HEK293T (cell line): ENCODE data around the gene OPRL1.

Experiments used
- ARNT ChIP-seq: fragments of 450-650 bp; IDR thresholded peaks from 2 replicates; pipeline ENCODE4 v1.6.1; 2017; ENCODE audit warnings: mild to moderate bottlenecking
- BHLHE40 ChIP-seq: fragments of 450-650 bp; IDR thresholded peaks from 2 replicates; pipeline ENCODE4 v1.6.1; 2016; ENCODE audit warnings: mild to moderate bottlenecking, moderate library complexity, borderline replicate concordance
- CTBP1 ChIP-seq: fragments of 450-650 bp; IDR thresholded peaks from 2 replicates; pipeline ENCODE4 v1.6.1; 2016; ENCODE audit warnings: borderline replicate concordance
- FOXA1 ChIP-seq: fragments of 450-650 bp; IDR thresholded peaks from 2 replicates; pipeline ENCODE4 v1.6.1; 2016; ENCODE audit warnings: mild to moderate bottlenecking
- FOXK2 ChIP-seq: fragments of 450-650 bp; IDR thresholded peaks from 2 replicates; pipeline ENCODE4 v1.6.1; 2016; ENCODE audit warnings: mild to moderate bottlenecking
- FOXM1 ChIP-seq: fragments of 450-650 bp; IDR thresholded peaks from 2 replicates; pipeline ENCODE4 v1.6.1; 2017; ENCODE audit warnings: mild to moderate bottlenecking, borderline replicate concordance
- NFRKB ChIP-seq: fragments of 450-650 bp; IDR thresholded peaks from 2 replicates; pipeline ENCODE4 v1.6.1; 2016; ENCODE audit warnings: mild to moderate bottlenecking, moderate library complexity
- SP1 ChIP-seq: fragments of 450-650 bp; IDR thresholded peaks from 2 replicates; pipeline ENCODE4 v1.6.1; 2017
- TARDBP ChIP-seq: fragments of 450-650 bp; IDR thresholded peaks from 2 replicates; pipeline ENCODE4 v1.6.1; 2016
- ZNF384 ChIP-seq: fragments of 450-650 bp; IDR thresholded peaks from 2 replicates; pipeline ENCODE4 v1.6.1; 2016
- TF ChIP-seq, protein P1 (sequence below): fragments of 450-650 bp; IDR thresholded peaks from 2 replicates; pipeline ENCODE4 v1.6.1; 2016

GRCh38 chr20:64113444-64113775 lies 33.5 kb downstream of the OPRL1 start:
- TF ChIP-seq ARNT (no peak), ZNF384 (no peak), CTBP1 (no peak), SP1 (no peak), TARDBP (no peak), FOXM1 (no peak), BHLHE40 (no peak), FOXK2 (no peak), NFRKB (no peak), FOXA1 (no peak)
- TF ChIP-seq, protein P1, sequence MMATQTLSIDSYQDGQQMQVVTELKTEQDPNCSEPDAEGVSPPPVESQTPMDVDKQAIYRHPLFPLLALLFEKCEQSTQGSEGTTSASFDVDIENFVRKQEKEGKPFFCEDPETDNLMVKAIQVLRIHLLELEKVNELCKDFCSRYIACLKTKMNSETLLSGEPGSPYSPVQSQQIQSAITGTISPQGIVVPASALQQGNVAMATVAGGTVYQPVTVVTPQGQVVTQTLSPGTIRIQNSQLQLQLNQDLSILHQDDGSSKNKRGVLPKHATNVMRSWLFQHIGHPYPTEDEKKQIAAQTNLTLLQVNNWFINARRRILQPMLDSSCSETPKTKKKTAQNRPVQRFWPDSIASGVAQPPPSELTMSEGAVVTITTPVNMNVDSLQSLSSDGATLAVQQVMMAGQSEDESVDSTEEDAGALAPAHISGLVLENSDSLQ, result no peak
